Subcutaneous abdominal adipose tissue (tissue), 5 donors: Measurements from ENCODE around the gene DPP3.
"Not testable (repeated sequence)": the region's sequence is repeated elsewhere in the genome, so short reads cannot be mapped to it uniquely, and the experiment has no call there.

Experiments used
- H3K27ac ChIP-seq: one replicate; pipeline ENCODE4 v1.7.0; 2013; ENCODE audit warnings: low read depth, mild to moderate bottlenecking, inconsistent platforms, low read length, moderate library complexity
- H3K27me3 ChIP-seq, 5 donors: one replicate each; pipeline ENCODE4 v1.7.0; 2013; ENCODE audit warnings: low read length in 5 of 5, inconsistent platforms in 1 of 5; ENCODE audit not compliant: control insufficient read depth in 5 of 5, insufficient read depth in 4 of 5
- H3K36me3 ChIP-seq, 5 donors: one replicate each; pipeline ENCODE4 v1.7.0; 2013; ENCODE audit warnings: low read length in 5 of 5; ENCODE audit not compliant: control insufficient read depth in 5 of 5, insufficient read depth in 5 of 5
- H3K4me1 ChIP-seq, 5 donors: one replicate each; pipeline ENCODE4 v1.7.0; 2013; ENCODE audit warnings: low read length in 5 of 5, mild to moderate bottlenecking in 3 of 5, moderate library complexity in 1 of 5; ENCODE audit not compliant: control insufficient read depth in 5 of 5, insufficient read depth in 5 of 5
- H3K4me3 ChIP-seq, 5 donors: one replicate each; pipeline ENCODE4 v1.7.0; 2013; ENCODE audit warnings: low read length in 5 of 5, low read depth in 1 of 5
- H3K9ac ChIP-seq, 5 donors: one replicate each; pipeline ENCODE4 v1.7.0; 2013; ENCODE audit warnings: low read length in 5 of 5, mild to moderate bottlenecking in 4 of 5, moderate library complexity in 3 of 5
- H3K9me3 ChIP-seq, 5 donors: one replicate each; pipeline ENCODE4 v1.7.0; 2013; ENCODE audit warnings: low read length in 5 of 5; ENCODE audit not compliant: control insufficient read depth in 5 of 5
- donor health status: healthy.
- donor health status: healthy.
- donor health status: healthy.
- donor health status: healthy.
- donor health status: healthy.

DPP3 gene, protein sequence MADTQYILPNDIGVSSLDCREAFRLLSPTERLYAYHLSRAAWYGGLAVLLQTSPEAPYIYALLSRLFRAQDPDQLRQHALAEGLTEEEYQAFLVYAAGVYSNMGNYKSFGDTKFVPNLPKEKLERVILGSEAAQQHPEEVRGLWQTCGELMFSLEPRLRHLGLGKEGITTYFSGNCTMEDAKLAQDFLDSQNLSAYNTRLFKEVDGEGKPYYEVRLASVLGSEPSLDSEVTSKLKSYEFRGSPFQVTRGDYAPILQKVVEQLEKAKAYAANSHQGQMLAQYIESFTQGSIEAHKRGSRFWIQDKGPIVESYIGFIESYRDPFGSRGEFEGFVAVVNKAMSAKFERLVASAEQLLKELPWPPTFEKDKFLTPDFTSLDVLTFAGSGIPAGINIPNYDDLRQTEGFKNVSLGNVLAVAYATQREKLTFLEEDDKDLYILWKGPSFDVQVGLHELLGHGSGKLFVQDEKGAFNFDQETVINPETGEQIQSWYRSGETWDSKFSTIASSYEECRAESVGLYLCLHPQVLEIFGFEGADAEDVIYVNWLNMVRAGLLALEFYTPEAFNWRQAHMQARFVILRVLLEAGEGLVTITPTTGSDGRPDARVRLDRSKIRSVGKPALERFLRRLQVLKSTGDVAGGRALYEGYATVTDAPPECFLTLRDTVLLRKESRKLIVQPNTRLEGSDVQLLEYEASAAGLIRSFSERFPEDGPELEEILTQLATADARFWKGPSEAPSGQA

DNA sequence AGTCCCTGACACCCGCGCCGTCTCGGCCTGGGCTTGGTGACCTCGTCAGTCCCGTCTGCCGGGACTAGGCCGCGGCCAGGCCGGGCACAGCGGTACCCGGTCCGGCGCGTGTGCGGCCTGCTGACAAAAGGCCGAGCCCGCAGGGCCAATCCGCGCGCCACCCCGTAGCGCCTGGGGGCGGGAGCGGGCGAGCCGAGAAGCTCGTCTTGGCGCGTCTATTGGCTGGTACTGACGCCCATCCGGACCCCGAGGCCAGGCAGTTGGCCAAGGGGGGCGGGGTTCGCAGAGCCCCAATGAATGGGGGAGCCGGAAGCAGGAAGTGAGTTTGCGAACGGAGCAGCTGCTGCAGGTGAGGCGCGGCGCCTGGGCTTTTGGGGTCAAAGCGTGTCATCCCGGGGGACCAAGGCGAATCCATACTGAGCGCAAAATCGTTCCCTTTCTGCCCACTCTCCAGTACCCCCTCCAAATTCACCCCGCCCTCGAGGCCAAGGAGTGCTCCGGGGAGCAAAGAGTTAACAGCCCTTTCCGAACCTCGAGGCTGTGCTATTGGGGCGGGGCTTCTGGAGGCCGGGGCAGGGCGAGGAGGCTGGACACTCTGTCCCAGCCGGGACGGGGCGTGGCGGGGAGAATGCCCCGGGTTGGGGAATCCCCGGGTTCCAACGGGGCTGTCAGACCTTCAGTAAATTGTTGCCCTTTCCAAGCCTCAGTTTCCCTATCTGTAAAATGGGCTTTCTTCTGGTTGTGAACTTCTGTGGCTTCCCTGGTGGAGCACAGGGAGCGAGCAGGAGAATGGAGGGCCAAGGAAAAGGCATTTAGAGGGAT is at the start of gene DPP3:
Gene DPP3, plus strand, starts transcription at position 318 of the 822 bp plus-strand sequence. CDS start 1,767 bp downstream, outside the sequence.
- Histone ChIP-seq H3K9me3 (no peaks in the 10 kb centered on the region), H3K36me3 (peaks cover 2 to 35% (median 16%) of the 10 kb centered on the region in 5 donors), H3K9ac (peak within 1 kb of the TSS; percentile 89 to 97 (median 92)), H3K27ac (peak within 1 kb of the TSS; percentile 91), H3K4me3 (peak within 1 kb of the TSS; percentile 72 to 87 (median 83)), H3K4me1 (peaks cover 2 to 26% (median 19%) of the 10 kb centered on the region in 5 donors), H3K27me3 (no peaks in the 10 kb centered on the region)

DNA sequence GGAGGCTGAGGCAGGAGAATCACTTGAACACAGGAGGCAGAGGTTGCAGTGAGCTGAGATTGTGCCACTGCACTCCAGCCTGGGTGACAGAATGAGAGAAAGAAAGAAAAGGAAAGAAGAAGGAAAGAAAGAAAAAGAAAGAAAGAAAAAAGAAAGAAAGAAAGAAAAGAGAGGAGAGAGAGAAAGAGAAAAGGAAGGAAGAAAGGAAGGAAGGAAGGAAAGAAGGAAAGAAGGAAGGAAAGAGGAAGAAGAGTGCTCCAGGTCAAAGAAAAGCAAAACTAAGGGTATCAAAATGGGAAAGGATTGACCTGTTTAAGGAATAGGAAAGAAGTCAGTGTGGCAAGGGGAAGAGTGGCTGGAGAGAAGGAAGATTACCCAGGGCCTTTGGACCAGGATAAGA is 48.9 kb upstream of the DPP3 start:
- H3K27me3 ChIP-seq, H3K4me1 ChIP-seq, H3K9ac ChIP-seq, H3K4me3 ChIP-seq, H3K27ac ChIP-seq, H3K9me3 ChIP-seq: not testable (repeated sequence)
- peaks cover 4 to 26% (median 15%) of the 10 kb centered on the region in 5 donors for H3K36me3 ChIP-seq

DNA sequence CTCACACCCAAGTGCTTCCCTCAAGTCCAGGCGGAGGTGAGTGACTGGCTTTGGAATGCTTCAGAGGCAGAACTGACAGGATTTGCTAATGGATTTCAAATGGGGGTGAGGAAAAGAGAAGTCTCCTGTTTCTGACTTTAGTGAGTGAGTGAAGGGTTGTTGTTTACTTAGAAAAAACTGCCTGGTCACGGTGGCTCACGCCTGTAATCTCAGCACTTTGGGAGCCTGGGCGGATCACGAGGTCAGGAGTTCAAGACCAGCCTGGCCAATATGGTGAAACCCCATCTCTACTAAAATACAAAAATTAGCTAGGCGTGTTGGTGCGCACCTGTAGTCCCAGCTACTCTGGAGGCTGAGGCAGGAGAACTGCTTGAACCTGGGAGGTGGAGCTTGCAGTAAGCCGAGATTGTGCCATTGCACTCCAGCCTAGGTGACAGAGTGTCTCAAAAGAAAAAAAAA is 48.3 kb upstream of the DPP3 start:
- not testable (repeated sequence) for H3K27ac ChIP-seq, H3K4me3 ChIP-seq, H3K27me3 ChIP-seq, H3K9ac ChIP-seq, H3K4me1 ChIP-seq, H3K9me3 ChIP-seq
- H3K36me3 ChIP-seq, result peaks cover 4 to 31% (median 21%) of the 10 kb centered on the region in 5 donors

DNA sequence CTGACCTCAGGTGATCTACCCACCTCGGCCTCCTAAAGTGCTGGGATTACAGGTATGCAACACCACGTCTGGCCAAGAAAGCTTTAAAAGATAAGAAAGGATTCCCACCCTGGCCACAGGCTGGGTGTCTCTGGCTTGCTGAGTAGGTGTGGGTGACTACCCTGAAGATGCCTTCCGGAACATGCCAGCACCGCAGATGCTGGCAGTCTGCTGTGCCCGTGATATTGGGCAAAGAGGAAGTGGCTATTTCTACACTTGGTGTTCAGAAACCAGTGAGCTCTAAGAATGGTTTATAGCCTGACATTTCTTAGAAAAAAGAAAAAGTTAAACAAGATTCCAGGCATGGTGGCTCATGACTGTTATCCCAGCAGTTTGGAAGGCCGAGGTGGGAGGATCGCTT is 47.6 kb upstream of the DPP3 start:
- H3K36me3 ChIP-seq, result peaks cover 4 to 33% (median 24%) of the 10 kb centered on the region in 5 donors
- H3K27ac ChIP-seq, result no peak overlapping the region
- no peaks in the 10 kb centered on the region for H3K4me1 ChIP-seq
- H3K27me3 ChIP-seq, result no peaks in the 10 kb centered on the region
- no peak overlapping the region for H3K4me3 ChIP-seq
- no peak overlapping the region for H3K9ac ChIP-seq
- no peaks in the 10 kb centered on the region for H3K9me3 ChIP-seq

DNA sequence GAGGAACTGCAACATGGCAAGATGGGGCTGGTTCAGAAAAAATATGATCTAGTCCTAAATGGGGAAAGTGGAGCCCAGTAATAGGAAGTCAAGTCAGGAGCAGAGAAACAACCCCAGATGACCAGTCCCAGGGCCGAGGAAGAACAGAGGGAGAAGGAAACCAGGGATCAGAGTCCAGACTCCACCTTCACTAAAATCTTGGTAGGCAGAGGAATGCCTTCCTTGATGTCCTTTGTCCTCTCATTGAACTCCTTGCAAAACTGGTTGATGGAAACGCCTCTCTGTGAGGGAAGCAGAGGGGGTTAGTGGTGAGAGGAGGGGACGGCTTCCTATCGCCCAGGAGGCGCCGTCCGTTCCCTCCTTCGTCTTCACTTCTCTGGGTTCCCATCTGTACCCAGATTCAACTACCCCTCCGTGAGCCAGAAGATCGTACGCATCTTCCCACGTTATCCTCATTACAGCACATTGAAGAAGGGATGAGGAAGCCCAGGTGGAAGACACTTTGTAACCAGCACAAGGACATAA is 42.2 kb upstream of the DPP3 start:
- Histone ChIP-seq H3K4me1 (peaks cover 2 to 12% (median 8%) of the 10 kb centered on the region in 5 donors), H3K9me3 (peaks cover 0 to 7% (median 2%) of the 10 kb centered on the region in 5 donors), H3K36me3 (peaks cover 4 to 26% (median 24%) of the 10 kb centered on the region in 5 donors), H3K9ac (peak overlapping the region; percentile 78 to 96 (median 92)), H3K27me3 (no peaks in the 10 kb centered on the region), H3K27ac (no peak overlapping the region), H3K4me3 (peak overlapping the region; percentile 81 to 96 (median 92))

DNA sequence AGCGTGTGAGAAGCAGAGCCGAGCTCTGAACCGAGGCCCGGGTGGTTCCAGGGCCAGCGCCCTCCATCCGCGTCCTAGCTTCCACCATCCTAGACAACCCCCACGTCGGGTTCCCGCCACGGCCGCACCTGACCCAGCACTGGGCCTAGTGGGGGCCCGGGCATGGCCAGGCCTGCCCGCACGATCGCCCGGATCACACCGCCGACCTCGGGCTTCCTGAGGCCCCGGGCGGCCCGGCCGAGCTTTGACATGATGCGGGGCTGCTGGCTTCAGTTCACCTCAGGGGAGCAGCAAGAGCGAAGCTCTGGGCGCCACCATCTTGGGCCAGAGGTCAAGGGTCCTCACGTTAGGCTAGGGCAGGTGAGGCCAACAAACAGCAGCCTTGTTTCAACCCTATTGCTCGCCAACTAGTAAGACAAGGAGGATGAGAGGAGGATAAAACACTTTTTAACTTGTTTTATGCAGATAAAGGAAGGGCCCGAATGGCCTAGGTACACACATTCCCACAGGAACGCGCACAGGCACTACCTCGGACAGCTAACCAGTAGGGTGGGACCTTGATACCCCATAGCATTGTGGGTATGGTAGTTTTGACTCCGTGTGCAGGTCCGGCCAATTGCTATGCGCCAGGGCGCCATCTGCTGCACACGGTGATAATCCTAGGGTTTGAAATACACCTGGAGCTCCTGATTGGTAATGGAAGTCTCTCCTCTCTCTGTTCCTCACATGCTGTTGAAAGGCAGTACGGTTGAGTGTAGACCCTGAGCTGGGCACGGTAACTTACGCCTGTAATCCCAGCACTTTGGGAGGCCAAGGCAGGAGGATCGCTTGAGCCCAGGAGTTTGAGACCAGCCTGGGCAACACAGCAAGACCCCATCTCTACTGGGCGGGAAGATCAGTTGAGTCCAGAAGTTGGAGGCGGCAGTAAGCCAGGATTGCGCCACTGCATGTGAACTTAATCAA is 41.4 kb upstream of the DPP3 start, which contains the start of gene MRPL11:
Gene MRPL11, minus strand, starts transcription at position 345 of the 963 bp plus-strand sequence. Its CDS starts 94 bp downstream, at position 251.
- no peaks in the 10 kb centered on the region for H3K27me3 ChIP-seq
- peaks cover 4 to 26% (median 24%) of the 10 kb centered on the region in 5 donors for H3K36me3 ChIP-seq
- peak within 1 kb of the TSS; percentile 86 to 96 (median 94) for H3K4me3 ChIP-seq
- peaks cover 2 to 12% (median 8%) of the 10 kb centered on the region in 5 donors for H3K4me1 ChIP-seq
- peak within 1 kb of the TSS; percentile 77 for H3K27ac ChIP-seq
- peak within 1 kb of the TSS; percentile 78 to 96 (median 92) for H3K9ac ChIP-seq
- H3K9me3 ChIP-seq, result peaks cover 0 to 14% (median 8%) of the 10 kb centered on the region in 5 donors

DNA sequence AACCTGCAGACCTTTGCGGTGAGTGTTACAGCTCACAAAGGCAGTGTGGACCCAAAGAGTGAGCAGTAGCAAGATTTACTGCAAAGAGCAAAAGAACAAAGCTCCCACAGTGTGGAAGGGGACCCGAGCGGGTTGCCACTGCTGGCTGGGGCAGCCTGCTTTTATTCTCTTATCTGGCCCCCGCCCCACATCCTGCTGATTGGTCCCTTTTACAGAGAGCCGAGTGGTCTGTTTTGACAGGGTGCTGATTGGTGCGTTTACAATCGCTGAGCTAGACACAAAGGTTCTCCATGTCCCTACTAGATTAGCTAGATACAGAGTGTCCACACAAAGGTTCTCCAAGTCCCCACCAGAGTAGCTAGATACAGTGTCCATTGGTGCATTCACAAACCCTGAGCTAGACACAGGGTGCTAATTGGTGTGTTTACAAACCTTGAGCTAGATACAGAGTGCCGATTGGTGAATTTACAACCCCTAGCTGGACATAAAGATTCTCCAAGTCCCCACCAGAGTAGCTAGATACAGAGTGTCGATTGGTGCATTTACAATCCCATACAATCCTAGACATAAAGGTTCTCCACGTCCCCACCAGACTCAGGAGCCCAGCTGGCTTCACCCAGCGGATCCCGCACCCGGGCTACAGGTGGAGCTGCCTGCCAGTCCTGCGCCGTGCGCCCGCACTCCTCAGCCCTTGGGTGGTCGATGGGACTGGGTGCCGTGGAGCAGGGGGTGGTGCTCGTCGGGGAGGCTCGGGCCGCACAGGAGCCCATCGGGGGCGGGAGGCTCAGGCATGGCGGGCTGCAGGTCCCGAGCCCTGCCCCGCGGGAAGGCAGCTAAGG is 39.9 kb upstream of the DPP3 start:
- H3K27me3 ChIP-seq, H3K4me3 ChIP-seq, H3K27ac ChIP-seq, H3K9ac ChIP-seq: not testable (repeated sequence)
- peaks cover 2 to 12% (median 8%) of the 10 kb centered on the region in 5 donors for H3K4me1 ChIP-seq
- H3K36me3 ChIP-seq, result peaks cover 0 to 19% (median 17%) of the 10 kb centered on the region in 5 donors
- H3K9me3 ChIP-seq, result peaks cover 0 to 20% (median 8%) of the 10 kb centered on the region in 5 donors

DNA sequence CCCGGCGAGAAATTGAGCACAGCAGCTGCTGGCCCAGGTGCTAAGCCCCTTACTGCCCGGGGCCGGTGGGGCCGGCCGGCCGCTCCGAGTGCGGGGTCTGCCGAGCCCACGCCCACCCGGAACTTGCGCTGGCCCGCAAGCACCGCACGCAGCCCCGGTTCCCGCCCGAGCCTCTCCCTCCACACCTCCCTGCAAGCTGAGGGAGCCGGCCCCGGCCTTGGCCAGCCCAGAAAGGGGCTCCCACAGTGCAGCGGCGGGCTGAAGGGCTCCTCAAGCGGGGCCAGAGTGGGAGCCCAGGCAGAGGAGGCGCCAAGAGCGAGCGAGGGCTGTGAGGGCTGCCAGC is 39.3 kb upstream of the DPP3 start:
- Histone ChIP-seq H3K9me3 (peaks cover 0 to 20% (median 8%) of the 10 kb centered on the region in 5 donors), H3K36me3 (peaks cover 0 to 13% (median 11%) of the 10 kb centered on the region in 5 donors), H3K4me1 (peaks cover 2 to 12% (median 8%) of the 10 kb centered on the region in 5 donors)
- H3K27ac ChIP-seq, H3K9ac ChIP-seq, H3K4me3 ChIP-seq, H3K27me3 ChIP-seq: not testable (repeated sequence)
